Right lung (tissue), 5 donors: ENCODE results near the gene FNDC3B. TPM values are rescaled to one million over a fixed set of nuclear protein-coding genes. Genes with fewer than 3 reads are reported as not detected.
"Not testable (repeated sequence)": the region's sequence is repeated elsewhere in the genome, so short reads cannot be mapped to it uniquely, and the experiment has no call there.

Source experiments
- DNase-seq, 2 donors: peaks; one replicate each; pipeline ENCODE4 v3.0.0-alpha.2; 2013
- polyA plus RNA-seq, 5 donors: library from polyadenylated mRNA; unstranded; fragments of 120-200 nt; gene quantifications; one replicate each; pipeline versions ENCODE4 v1.2.1 to v1.2.3, GENCODE V29; 2013; ENCODE audit warnings: inconsistent platforms in 1 of 5, low replicate concordance in 1 of 5; ENCODE audit not compliant: insufficient read length in 5 of 5, insufficient read depth in 1 of 5

FNDC3B gene
- polyA plus RNA-seq, 5 donors: 27.6 to 52.1 (median 40.2) TPM

GRCh38 chr3:172090035-172090434, 50.7 kb downstream of the FNDC3B start:
- DNase-seq: no peak

- DNase-seq: no peak
Measured at GRCh38 chr3:172092658-172093057, 53.3 kb downstream of the FNDC3B start.

- not testable (repeated sequence) for DNase-seq
Measured at GRCh38 chr3:172093581-172094443, 54.4 kb downstream of the FNDC3B start.

- no peak for DNase-seq
Measured at GRCh38 chr3:172094621-172095557, 55.5 kb downstream of the FNDC3B start.

GRCh38 chr3:172096881-172097420, 57.6 kb downstream of the FNDC3B start:
- DNase-seq: no peak

- no peak for DNase-seq
Measured at GRCh38 chr3:172097585-172097984, 58.2 kb downstream of the FNDC3B start.

GRCh38 chr3:172098698-172099494, 59.5 kb downstream of the FNDC3B start:
- DNase-seq: no peak

- DNase-seq: no peak
Measured at GRCh38 chr3:172099495-172099808, 60.1 kb downstream of the FNDC3B start.

GRCh38 chr3:172100482-172100881, 61.1 kb downstream of the FNDC3B start:
- DNase-seq: no peak

GRCh38 chr3:172101107-172101506, 61.7 kb downstream of the FNDC3B start:
- no peak for DNase-seq

- DNase-seq: no peak
Measured at GRCh38 chr3:172102123-172102882, 62.9 kb downstream of the FNDC3B start.

- DNase-seq: no peak
Measured at GRCh38 chr3:172102883-172103310, 63.5 kb downstream of the FNDC3B start.

GRCh38 chr3:172103724-172104123, 64.3 kb downstream of the FNDC3B start:
- no peak for DNase-seq

- DNase-seq: no peak
Measured at GRCh38 chr3:172104471-172105072, 65.2 kb downstream of the FNDC3B start.

GRCh38 chr3:172106037-172106954, 66.9 kb downstream of the FNDC3B start:
- no peak for DNase-seq

- DNase-seq: no peak
Measured at GRCh38 chr3:172106989-172107388, 67.6 kb downstream of the FNDC3B start.

GRCh38 chr3:172107403-172107802, 68.0 kb downstream of the FNDC3B start:
- DNase-seq: no peak

GRCh38 chr3:172110127-172110779, 70.9 kb downstream of the FNDC3B start:
- no peak for DNase-seq

GRCh38 chr3:172111163-172111562, 71.8 kb downstream of the FNDC3B start:
- no peak for DNase-seq
